ENCODE results near the gene RPH3AL. TPM values are rescaled to one million over a fixed set of nuclear protein-coding genes. Genes with fewer than 3 reads are reported as not detected.

The RPH3AL gene
- total RNA-seq, 2 experiments from 2014 or later: 2.4 to 2.8 TPM

- no peak overlapping the region for H3K4me3 Mint-ChIP-seq
- no peak overlapping the region for H3K27ac ChIP-seq (ENCODE audit: low read depth in 1 of 2, low read length in 2 of 2)
- CTCF ChIA-PET: no interaction called here
- H3K4me1 Mint-ChIP-seq (ENCODE audit: low read depth): no peaks in the 10 kb centered on the region
- H3K27ac Mint-ChIP-seq: no peak overlapping the region
- ATAC-seq (ENCODE audit: poor library complexity) (no peak), DNase-seq (no peak)
- H3K36me3 Mint-ChIP-seq (ENCODE audit: low read depth): no peaks in the 10 kb centered on the region
- no peak for TF ChIP-seq CTCF (IDR thresholded peaks at IDR 0.05)
- H3K36me3 ChIP-seq (ENCODE audit: insufficient read depth, low read length): no peaks in the 10 kb centered on the region
- no peaks in the 10 kb centered on the region for H3K9me3 ChIP-seq (ENCODE audit: control insufficient read depth in 1 of 2, insufficient read depth in 1 of 2, low read length in 2 of 2)
- no peaks in the 10 kb centered on the region for H3K27me3 ChIP-seq (ENCODE audit: control insufficient read depth in 1 of 2, insufficient read depth in 2 of 2, low read length in 2 of 2)
- POLR2A ChIA-PET: no interaction called here
- no peaks in the 10 kb centered on the region for H3K27me3 Mint-ChIP-seq
- H3K9me3 Mint-ChIP-seq: peaks cover 4% of the 10 kb centered on the region
- intact Hi-C loops (cut with DNase I, micrococcal nuclease): no loop called here
- H3K4me1 ChIP-seq (ENCODE audit: insufficient read depth, low read length): no peaks in the 10 kb centered on the region
- no peak overlapping the region for H3K4me3 ChIP-seq (ENCODE audit: low read length)
Observed at GRCh38 chr17:345992-346785, 6.4 kb downstream of the RPH3AL start.

GRCh38 chr17:345261-345660, 7.3 kb downstream of the RPH3AL start:
- ChIA-PET POLR2A (no interaction called here), CTCF (no interaction called here)
- no peaks in the 10 kb centered on the region for H3K4me1 Mint-ChIP-seq (ENCODE audit: low read depth)
- Histone ChIP-seq H3K27me3 (ENCODE audit: control insufficient read depth in 1 of 2, insufficient read depth in 2 of 2, low read length in 2 of 2) (no peaks in the 10 kb centered on the region), H3K36me3 (ENCODE audit: insufficient read depth, low read length) (no peaks in the 10 kb centered on the region), H3K9me3 (ENCODE audit: control insufficient read depth in 1 of 2, insufficient read depth in 1 of 2, low read length in 2 of 2) (no peaks in the 10 kb centered on the region), H3K4me1 (ENCODE audit: insufficient read depth, low read length) (no peaks in the 10 kb centered on the region), H3K27ac (ENCODE audit: low read depth in 1 of 2, low read length in 2 of 2) (no peak overlapping the region), H3K4me3 (ENCODE audit: low read length) (no peak overlapping the region)
- no peak overlapping the region for H3K4me3 Mint-ChIP-seq
- no peaks in the 10 kb centered on the region for H3K27me3 Mint-ChIP-seq
- H3K36me3 Mint-ChIP-seq (ENCODE audit: low read depth): no peaks in the 10 kb centered on the region
- TF ChIP-seq CTCF (IDR thresholded peaks at IDR 0.05): no peak
- H3K9me3 Mint-ChIP-seq: peaks cover 4% of the 10 kb centered on the region
- H3K27ac Mint-ChIP-seq: no peak overlapping the region
- ATAC-seq (ENCODE audit: poor library complexity): no peak
- intact Hi-C loops (cut with DNase I, micrococcal nuclease): no loop called here
- DNase-seq: no peak

GRCh38 chr17:343875-344752, 8.5 kb downstream of the RPH3AL start:
- Mint-ChIP-seq H3K27me3 (no peaks in the 10 kb centered on the region), H3K4me3 (no peak overlapping the region), H3K36me3 (ENCODE audit: low read depth) (no peaks in the 10 kb centered on the region), H3K27ac (no peak overlapping the region), H3K4me1 (ENCODE audit: low read depth) (no peaks in the 10 kb centered on the region), H3K9me3 (peaks cover 4% of the 10 kb centered on the region)
- H3K4me3 ChIP-seq (ENCODE audit: low read length): no peak overlapping the region
- no peak for TF ChIP-seq CTCF (IDR thresholded peaks at IDR 0.05)
- DNase-seq (no peak), ATAC-seq (ENCODE audit: poor library complexity) (no peak)
- POLR2A ChIA-PET: no interaction called here
- intact Hi-C loops (cut with DNase I, micrococcal nuclease): no loop called here
- H3K9me3 ChIP-seq (ENCODE audit: control insufficient read depth in 1 of 2, insufficient read depth in 1 of 2, low read length in 2 of 2): no peaks in the 10 kb centered on the region
- H3K27me3 ChIP-seq (ENCODE audit: control insufficient read depth in 1 of 2, insufficient read depth in 2 of 2, low read length in 2 of 2): no peaks in the 10 kb centered on the region
- CTCF ChIA-PET: no interaction called here
- H3K27ac ChIP-seq (ENCODE audit: low read depth in 1 of 2, low read length in 2 of 2): no peak overlapping the region
- H3K4me1 ChIP-seq (ENCODE audit: insufficient read depth, low read length): no peaks in the 10 kb centered on the region
- no peaks in the 10 kb centered on the region for H3K36me3 ChIP-seq (ENCODE audit: insufficient read depth, low read length)
